Neural crest cell (in vitro differentiated cells): ENCODE measurements around the gene PMEL. TPM values are rescaled to one million over a fixed set of nuclear protein-coding genes. Genes with fewer than 3 reads are reported as not detected.

Experiments
- DNase-seq: peaks from one replicate; pipeline ENCODE4 v3.0.0; 2021; ENCODE audit warnings: low read depth, mixed read lengths, low spot score
- H3K27ac Mint-ChIP-seq: one replicate; pipeline ENCODE4 v1.8.0; 2021; ENCODE audit warnings: mild to moderate bottlenecking, mixed read lengths; ENCODE audit not compliant: unreplicated experiment
- H3K27me3 Mint-ChIP-seq: 2 replicates; pipeline ENCODE4 v1.8.0; 2021; ENCODE audit warnings: low read depth, mild to moderate bottlenecking, mixed read lengths
- H3K36me3 Mint-ChIP-seq: 2 replicates; pipeline ENCODE4 v1.8.0; 2021; ENCODE audit warnings: low read depth, mild to moderate bottlenecking, mixed read lengths
- H3K4me1 Mint-ChIP-seq: 2 replicates; pipeline ENCODE4 v1.8.0; 2021; ENCODE audit warnings: mixed read lengths
- H3K4me3 Mint-ChIP-seq: one replicate; pipeline ENCODE4 v1.8.0; 2021; ENCODE audit warnings: mild to moderate bottlenecking, mixed read lengths
- H3K9me3 Mint-ChIP-seq: 2 replicates; pipeline ENCODE4 v1.8.0; 2021; ENCODE audit warnings: mixed read lengths
- CTCF ChIP-seq: fragments of 200-600 bp; sonication (generic); conservative IDR thresholded peaks from 2 replicates; pipeline ENCODE4 v1.5.0; 2021; ENCODE audit warnings: antibody characterized with exemption, mild to moderate bottlenecking
- total RNA-seq: library from RNA; stranded (reverse); gene quantifications from 2 replicates; pipeline ENCODE4 v1.2.1, GENCODE V29; 2021

The PMEL gene
- total RNA-seq, 1 donor from 2014 or later, result 36.9 TPM

GRCh38 chr12:55997535-55997859, 31.7 kb upstream of the PMEL start:
- Mint-ChIP-seq H3K27me3 (no peaks in the 10 kb centered on the region), H3K4me1 (peaks cover 33% of the 10 kb centered on the region), H3K4me3 (peak overlapping the region; percentile 94), H3K9me3 (no peaks in the 10 kb centered on the region), H3K27ac (peak overlapping the region; percentile 93), H3K36me3 (peaks cover 12% of the 10 kb centered on the region)
- no peak for TF ChIP-seq CTCF
- DNase-seq, result no peak

GRCh38 chr12:55996715-55997534, 31.1 kb upstream of the PMEL start, which contains the start of gene SUOX:
TSS of gene SUOX (plus strand) at chr12:55997276. CDS start at chr12:56002222, 4,946 bp downstream.
- H3K4me3 Mint-ChIP-seq, result peak within 1 kb of the TSS; percentile 94
- H3K27me3 Mint-ChIP-seq, result no peaks in the 10 kb centered on the region
- no peak for TF ChIP-seq CTCF
- peaks cover 33% of the 10 kb centered on the region for H3K4me1 Mint-ChIP-seq
- H3K27ac Mint-ChIP-seq, result peak within 1 kb of the TSS; percentile 93
- H3K36me3 Mint-ChIP-seq, result peaks cover 8% of the 10 kb centered on the region
- DNase-seq, result peak; percentile 86
- H3K9me3 Mint-ChIP-seq, result no peaks in the 10 kb centered on the region

DNA sequence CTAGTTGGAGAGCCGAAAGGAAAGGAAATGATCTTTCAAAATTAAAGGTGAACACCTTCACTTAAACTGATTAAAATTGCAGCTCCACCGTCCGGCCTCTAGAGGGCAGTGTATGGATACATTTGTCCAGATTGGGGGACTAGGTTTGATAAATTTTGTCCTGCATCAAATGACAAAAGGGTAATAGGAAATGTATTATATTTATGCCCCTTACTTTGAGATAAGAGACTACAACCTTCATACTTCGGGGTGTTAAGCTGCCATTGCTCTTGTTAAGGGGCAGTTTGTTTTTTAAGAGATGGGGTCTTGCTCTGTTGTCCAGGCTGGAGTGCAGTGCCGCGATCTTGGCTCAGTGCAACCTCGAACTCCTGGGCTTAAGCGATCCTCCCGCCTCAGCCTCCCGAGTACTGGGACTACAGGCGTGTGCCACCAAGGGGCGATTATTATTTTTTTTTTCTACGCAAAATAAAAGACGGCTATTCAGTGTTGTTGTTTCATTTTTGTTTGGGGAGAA, 30.4 kb upstream of the PMEL start:
- TF ChIP-seq CTCF, result peak; percentile 94
- Mint-ChIP-seq H3K9me3 (no peaks in the 10 kb centered on the region), H3K27ac (peak overlapping the region; percentile 38), H3K27me3 (no peaks in the 10 kb centered on the region), H3K36me3 (peaks cover 5% of the 10 kb centered on the region), H3K4me3 (peak overlapping the region; percentile 94), H3K4me1 (peaks cover 33% of the 10 kb centered on the region)
- DNase-seq, result peak; percentile 66

DNA sequence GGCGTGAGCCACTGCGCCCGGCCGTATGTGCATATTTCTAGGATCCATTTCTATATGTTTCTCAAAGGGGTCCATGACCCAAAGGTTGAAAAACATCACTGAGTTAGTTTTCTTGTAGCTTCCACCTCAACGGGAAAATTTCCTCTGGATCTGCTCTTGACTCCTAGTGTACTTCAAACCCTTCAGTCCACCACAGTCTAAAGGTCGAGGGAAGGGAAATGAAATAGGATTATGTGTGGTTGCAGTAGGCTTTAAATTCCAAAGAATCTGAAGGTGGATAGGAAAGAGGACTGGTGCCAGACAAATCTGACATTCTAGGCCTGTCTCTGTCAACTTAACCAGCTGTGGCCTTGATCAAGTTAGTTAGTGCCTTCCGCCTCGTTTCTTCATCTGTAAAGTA, 29.5 kb upstream of the PMEL start:
- H3K27me3 Mint-ChIP-seq, result no peaks in the 10 kb centered on the region
- H3K27ac Mint-ChIP-seq, result no peak overlapping the region

GRCh38 chr12:55993230-55993853, 27.5 kb upstream of the PMEL start:
- no peak overlapping the region for H3K4me3 Mint-ChIP-seq
- no peak for DNase-seq
- TF ChIP-seq CTCF, result no peak
- H3K36me3 Mint-ChIP-seq, result peaks cover 15% of the 10 kb centered on the region
- H3K9me3 Mint-ChIP-seq, result no peaks in the 10 kb centered on the region
- H3K27ac Mint-ChIP-seq, result peak overlapping the region; percentile 67
- H3K4me1 Mint-ChIP-seq, result peaks cover 22% of the 10 kb centered on the region
- no peaks in the 10 kb centered on the region for H3K27me3 Mint-ChIP-seq

More for the DNA sequence above, 29.5 kb upstream of the PMEL start:
- DNase-seq, result no peak
- no peaks in the 10 kb centered on the region for H3K9me3 Mint-ChIP-seq
- H3K4me1 Mint-ChIP-seq, result peaks cover 33% of the 10 kb centered on the region
- H3K4me3 Mint-ChIP-seq, result peak overlapping the region; percentile 27
- H3K36me3 Mint-ChIP-seq, result peaks cover 9% of the 10 kb centered on the region
- no peak for TF ChIP-seq CTCF
